ENCODE results near the gene ACBD4.

GRCh38 chr17:45129426-45129939 lies 6.0 kb upstream of the ACBD4 start:
- TF ChIP-seq CTCF (IDR thresholded peaks at IDR 0.05) = no peak
- no peak for TF ChIP-seq EZH2 (IDR thresholded peaks at IDR 0.05)
